HEK293T (cell line): ENCODE results near the gene ST6GALNAC5.

Experiments used
- FOXK2 ChIP-seq: fragments of 450-650 bp; IDR thresholded peaks from 2 replicates; pipeline ENCODE4 v1.6.1; 2016; ENCODE audit warnings: mild to moderate bottlenecking
- L3MBTL2 ChIP-seq: fragments of 450-650 bp; conservative IDR thresholded peaks from 2 replicates; pipeline ENCODE4 v1.6.1; 2016; ENCODE audit warnings: mild to moderate bottlenecking
- SUZ12 ChIP-seq: fragments of 450-650 bp; IDR thresholded peaks from 2 replicates; pipeline ENCODE4 v1.6.1; 2016; ENCODE audit warnings: mild to moderate bottlenecking
- TARDBP ChIP-seq: fragments of 450-650 bp; IDR thresholded peaks from 2 replicates; pipeline ENCODE4 v1.6.1; 2016
- ZNF384 ChIP-seq: fragments of 450-650 bp; IDR thresholded peaks from 2 replicates; pipeline ENCODE4 v1.6.1; 2016
- TF ChIP-seq, protein P1 (sequence below): fragments of 450-650 bp; IDR thresholded peaks from 2 replicates; pipeline ENCODE4 v1.6.1; 2016

GRCh38 chr1:76870037-76870436 is 2.8 kb downstream of the ST6GALNAC5 start:
- TF ChIP-seq ZNF384 (no peak), FOXK2 (no peak), TARDBP (no peak), L3MBTL2 (no peak), SUZ12 (no peak)
- TF ChIP-seq, protein P1, sequence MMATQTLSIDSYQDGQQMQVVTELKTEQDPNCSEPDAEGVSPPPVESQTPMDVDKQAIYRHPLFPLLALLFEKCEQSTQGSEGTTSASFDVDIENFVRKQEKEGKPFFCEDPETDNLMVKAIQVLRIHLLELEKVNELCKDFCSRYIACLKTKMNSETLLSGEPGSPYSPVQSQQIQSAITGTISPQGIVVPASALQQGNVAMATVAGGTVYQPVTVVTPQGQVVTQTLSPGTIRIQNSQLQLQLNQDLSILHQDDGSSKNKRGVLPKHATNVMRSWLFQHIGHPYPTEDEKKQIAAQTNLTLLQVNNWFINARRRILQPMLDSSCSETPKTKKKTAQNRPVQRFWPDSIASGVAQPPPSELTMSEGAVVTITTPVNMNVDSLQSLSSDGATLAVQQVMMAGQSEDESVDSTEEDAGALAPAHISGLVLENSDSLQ: no peak
